ENCODE data around the gene GCLC. TPM values are rescaled to one million over a fixed set of nuclear protein-coding genes. Genes with fewer than 3 reads are reported as not detected.
A peak's percentile ranks its signal among the peaks of the same experiment; 100 is the strongest.
"Not testable (repeated sequence)": the region's sequence is repeated elsewhere in the genome, so short reads cannot be mapped to it uniquely, and the experiment has no call there.

GCLC gene
- polyA plus RNA-seq, 1 donor (not counting 4 experiments of a cell fraction or from before 2014, with no cell fraction given), result 73.2 TPM

DNA sequence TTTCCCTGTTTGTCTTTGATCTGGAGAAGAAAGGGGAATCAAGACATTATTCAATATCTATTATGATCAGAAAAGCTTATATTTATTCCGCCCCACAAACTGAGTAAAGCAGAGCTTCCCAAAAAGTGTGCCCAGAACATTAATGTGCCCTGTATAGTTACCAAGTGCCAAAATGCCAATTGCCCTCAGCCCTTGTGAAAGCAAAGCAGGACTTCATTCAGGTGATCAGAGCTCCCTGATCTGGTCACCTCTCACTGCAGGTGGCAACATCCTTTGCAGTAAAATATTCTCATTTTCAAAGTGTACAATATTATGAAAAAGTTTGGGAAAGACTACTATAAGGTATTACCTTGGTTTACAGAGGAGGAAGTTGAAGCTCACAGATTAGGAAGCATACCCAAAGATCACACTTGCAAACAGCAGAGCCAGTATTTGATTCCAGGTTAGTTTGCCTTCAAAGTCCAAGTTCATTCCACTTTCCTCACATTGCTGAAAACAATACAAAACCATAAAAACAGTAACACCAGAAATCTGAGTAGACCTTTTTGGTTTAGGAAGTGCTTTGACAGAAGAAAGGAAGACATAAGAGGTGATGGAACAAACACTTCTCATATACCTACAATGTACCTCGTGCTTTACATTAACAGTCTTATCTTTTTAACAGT is 19.6 kb upstream of the GCLC start:
- H3K27ac ChIP-seq (ENCODE audit: control insufficient read depth, insufficient read depth, low read length), result no peak overlapping the region
- TF ChIP-seq, protein P1, sequence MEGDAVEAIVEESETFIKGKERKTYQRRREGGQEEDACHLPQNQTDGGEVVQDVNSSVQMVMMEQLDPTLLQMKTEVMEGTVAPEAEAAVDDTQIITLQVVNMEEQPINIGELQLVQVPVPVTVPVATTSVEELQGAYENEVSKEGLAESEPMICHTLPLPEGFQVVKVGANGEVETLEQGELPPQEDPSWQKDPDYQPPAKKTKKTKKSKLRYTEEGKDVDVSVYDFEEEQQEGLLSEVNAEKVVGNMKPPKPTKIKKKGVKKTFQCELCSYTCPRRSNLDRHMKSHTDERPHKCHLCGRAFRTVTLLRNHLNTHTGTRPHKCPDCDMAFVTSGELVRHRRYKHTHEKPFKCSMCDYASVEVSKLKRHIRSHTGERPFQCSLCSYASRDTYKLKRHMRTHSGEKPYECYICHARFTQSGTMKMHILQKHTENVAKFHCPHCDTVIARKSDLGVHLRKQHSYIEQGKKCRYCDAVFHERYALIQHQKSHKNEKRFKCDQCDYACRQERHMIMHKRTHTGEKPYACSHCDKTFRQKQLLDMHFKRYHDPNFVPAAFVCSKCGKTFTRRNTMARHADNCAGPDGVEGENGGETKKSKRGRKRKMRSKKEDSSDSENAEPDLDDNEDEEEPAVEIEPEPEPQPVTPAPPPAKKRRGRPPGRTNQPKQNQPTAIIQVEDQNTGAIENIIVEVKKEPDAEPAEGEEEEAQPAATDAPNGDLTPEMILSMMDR (optimal IDR thresholded peaks at IDR 0.05 in 1 of 3, IDR thresholded peaks at IDR 0.05 in 1 of 3, conservative IDR thresholded peaks at IDR 0.05 in 1 of 3; ENCODE audit: extremely low read depth in 1 of 3, insufficient read depth in 2 of 3, low read length in 3 of 3), result no peak
- TF ChIP-seq EZH2 (IDR thresholded peaks at IDR 0.05; ENCODE audit: low read length), result no peak
- FAIRE-seq (peak; percentile 44), DNase-seq (ENCODE audit: low read depth, low spot score) (no peak)
- peaks cover 23% of the 10 kb centered on the region for H3K4me1 ChIP-seq (ENCODE audit: control insufficient read depth, extremely low read depth, insufficient read depth, low read length)
- H4K20me1 ChIP-seq (ENCODE audit: control insufficient read depth, extremely low read depth, insufficient read depth, low read length), result no peaks in the 10 kb centered on the region
- H3K4me3 ChIP-seq (ENCODE audit: control insufficient read depth in 2 of 3, extremely low read depth in 1 of 3, insufficient read depth in 2 of 3, low read depth in 1 of 3, low read length in 3 of 3), result no peak overlapping the region
- peak overlapping the region; percentile 59 for H2AFZ ChIP-seq (ENCODE audit: control insufficient read depth, low read length)
- H3K9me1 ChIP-seq (ENCODE audit: control insufficient read depth, extremely low read depth, insufficient read depth, low read length), result no peaks in the 10 kb centered on the region
- no peaks in the 10 kb centered on the region for H3K79me2 ChIP-seq (ENCODE audit: control insufficient read depth, insufficient read depth, low read length)
- dilution Hi-C loops (cut with MboI; ENCODE audit: extremely low pct_ligation_motif_present, low sequenced_read_pairs), result no loop called here
- H3K27me3 ChIP-seq (ENCODE audit: control insufficient read depth, extremely low read depth, insufficient read depth, low read length), result no peaks in the 10 kb centered on the region
- no peak overlapping the region for H3K4me2 ChIP-seq (ENCODE audit: control insufficient read depth, extremely low read depth, insufficient read depth, low read depth, low read length)
- H3K9ac ChIP-seq (ENCODE audit: control insufficient read depth, extremely low read depth, insufficient read depth, low read length), result no peak overlapping the region
- no peaks in the 10 kb centered on the region for H3K9me3 ChIP-seq (ENCODE audit: control insufficient read depth, low read depth, low read length)
- no peaks in the 10 kb centered on the region for H3K36me3 ChIP-seq (ENCODE audit: control insufficient read depth in 2 of 2, extremely low read depth in 1 of 2, insufficient read depth in 2 of 2, low read length in 2 of 2)

DNA sequence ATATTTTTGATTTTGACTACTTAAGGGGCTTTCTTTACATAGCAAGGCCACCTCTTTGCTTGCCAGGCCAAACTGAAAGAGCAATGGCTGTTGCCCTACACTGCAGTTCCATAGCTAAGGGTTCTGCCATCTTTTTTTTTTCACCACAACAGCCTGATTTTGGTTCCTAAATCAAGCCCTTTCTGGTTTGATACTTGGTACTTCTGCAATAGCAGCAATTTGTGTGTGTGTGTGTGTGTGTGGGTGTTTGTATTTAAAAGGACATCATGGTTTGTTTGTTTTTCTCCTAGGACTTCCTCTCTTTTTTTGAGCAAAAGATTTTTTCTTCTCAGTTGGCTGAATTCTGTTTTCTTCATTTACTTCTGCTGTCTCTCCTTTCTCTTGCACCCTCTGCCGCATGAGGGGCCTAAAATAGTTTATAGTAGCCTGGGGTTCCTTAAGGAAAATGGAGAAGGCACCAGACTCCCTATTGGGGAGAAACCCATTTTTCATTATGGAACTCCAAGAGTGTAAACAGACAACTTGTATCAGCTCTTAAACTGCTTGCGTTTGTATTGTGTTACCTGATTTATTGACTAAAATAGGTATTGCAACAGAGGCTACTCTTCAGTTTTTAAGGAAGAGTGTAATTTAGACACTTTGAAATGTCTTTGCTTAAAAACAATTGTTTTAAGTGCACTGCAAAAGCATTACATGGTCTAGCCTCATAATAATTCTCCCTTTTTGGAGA is 12.2 kb upstream of the GCLC start:
- DNase-seq (ENCODE audit: low read depth, low spot score) (no peak), FAIRE-seq (no peak)
- Histone ChIP-seq H3K4me2 (ENCODE audit: control insufficient read depth, extremely low read depth, insufficient read depth, low read depth, low read length) (no peak overlapping the region), H3K9ac (ENCODE audit: control insufficient read depth, extremely low read depth, insufficient read depth, low read length) (no peak overlapping the region), H3K4me1 (ENCODE audit: control insufficient read depth, extremely low read depth, insufficient read depth, low read length) (no peaks in the 10 kb centered on the region), H3K9me1 (ENCODE audit: control insufficient read depth, extremely low read depth, insufficient read depth, low read length) (no peaks in the 10 kb centered on the region), H3K27ac (ENCODE audit: control insufficient read depth, insufficient read depth, low read length) (no peak overlapping the region), H2AFZ (ENCODE audit: control insufficient read depth, low read length) (no peak overlapping the region), H3K27me3 (ENCODE audit: control insufficient read depth, extremely low read depth, insufficient read depth, low read length) (no peaks in the 10 kb centered on the region), H3K79me2 (ENCODE audit: control insufficient read depth, insufficient read depth, low read length) (no peaks in the 10 kb centered on the region), H3K9me3 (ENCODE audit: control insufficient read depth, low read depth, low read length) (no peaks in the 10 kb centered on the region), H3K36me3 (ENCODE audit: control insufficient read depth in 2 of 2, extremely low read depth in 1 of 2, insufficient read depth in 2 of 2, low read length in 2 of 2) (no peaks in the 10 kb centered on the region), H4K20me1 (ENCODE audit: control insufficient read depth, extremely low read depth, insufficient read depth, low read length) (no peaks in the 10 kb centered on the region), H3K4me3 (ENCODE audit: control insufficient read depth in 2 of 3, extremely low read depth in 1 of 3, insufficient read depth in 2 of 3, low read depth in 1 of 3, low read length in 3 of 3) (no peak overlapping the region)
- dilution Hi-C loops (cut with MboI; ENCODE audit: extremely low pct_ligation_motif_present, low sequenced_read_pairs), result no loop called here
- TF ChIP-seq EZH2 (IDR thresholded peaks at IDR 0.05; ENCODE audit: low read length), result no peak
- TF ChIP-seq, protein P1 (optimal IDR thresholded peaks at IDR 0.05 in 1 of 3, IDR thresholded peaks at IDR 0.05 in 1 of 3, conservative IDR thresholded peaks at IDR 0.05 in 1 of 3; ENCODE audit: extremely low read depth in 1 of 3, insufficient read depth in 2 of 3, low read length in 3 of 3), result no peak

DNA sequence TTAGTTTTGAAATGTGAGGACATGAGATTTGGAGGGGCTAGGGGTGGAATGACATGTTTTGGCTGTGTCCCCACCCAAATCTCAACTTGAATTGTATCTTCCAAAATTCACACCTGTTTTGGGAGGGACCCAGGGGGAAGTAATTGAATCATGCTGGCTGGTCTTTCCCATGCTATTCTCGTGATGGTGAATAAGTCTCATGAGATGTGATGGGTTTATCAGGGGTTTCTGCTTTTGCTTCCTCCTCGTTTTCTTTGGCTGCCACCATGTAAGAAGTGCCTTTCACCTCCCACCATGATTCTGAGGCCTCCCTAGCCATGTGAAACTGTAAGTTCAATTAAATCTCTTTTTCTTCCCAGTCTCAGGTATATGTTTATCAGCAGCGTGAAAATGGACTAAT is 8.7 kb upstream of the GCLC start:
- H3K4me3 ChIP-seq (ENCODE audit: control insufficient read depth in 2 of 3, extremely low read depth in 1 of 3, insufficient read depth in 2 of 3, low read depth in 1 of 3, low read length in 3 of 3); H3K27me3 ChIP-seq (ENCODE audit: control insufficient read depth, extremely low read depth, insufficient read depth, low read length); H3K4me1 ChIP-seq (ENCODE audit: control insufficient read depth, extremely low read depth, insufficient read depth, low read length); H3K9me1 ChIP-seq (ENCODE audit: control insufficient read depth, extremely low read depth, insufficient read depth, low read length); H4K20me1 ChIP-seq (ENCODE audit: control insufficient read depth, extremely low read depth, insufficient read depth, low read length); H2AFZ ChIP-seq (ENCODE audit: control insufficient read depth, low read length); H3K27ac ChIP-seq (ENCODE audit: control insufficient read depth, insufficient read depth, low read length); H3K4me2 ChIP-seq (ENCODE audit: control insufficient read depth, extremely low read depth, insufficient read depth, low read depth, low read length); H3K9me3 ChIP-seq (ENCODE audit: control insufficient read depth, low read depth, low read length); DNase-seq (ENCODE audit: low read depth, low spot score); H3K36me3 ChIP-seq (ENCODE audit: control insufficient read depth in 2 of 2, extremely low read depth in 1 of 2, insufficient read depth in 2 of 2, low read length in 2 of 2); H3K79me2 ChIP-seq (ENCODE audit: control insufficient read depth, insufficient read depth, low read length); dilution Hi-C loops (cut with MboI; ENCODE audit: extremely low pct_ligation_motif_present, low sequenced_read_pairs); FAIRE-seq; H3K9ac ChIP-seq (ENCODE audit: control insufficient read depth, extremely low read depth, insufficient read depth, low read length): not testable (repeated sequence)
